Suprapubic skin (tissue), 4 donors: ENCODE results near the gene BORCS5. TPM values are rescaled to one million over a fixed set of nuclear protein-coding genes. Genes with fewer than 3 reads are reported as not detected.
A peak's percentile ranks its signal among the peaks of the same experiment; 100 is the strongest.

Experiments used
- DNase-seq, 2 donors: peaks; one replicate each; pipeline ENCODE4 v3.0.0-alpha.2; 2019; ENCODE audit warnings: low spot score in 2 of 2
- H3K27ac ChIP-seq: fragments of 200-600 bp; sonication (generic); one replicate; pipeline ENCODE4 v1.5.1; 2019
- H3K27me3 ChIP-seq: fragments of 200-600 bp; sonication (generic); one replicate; pipeline ENCODE4 v1.5.1; 2019
- H3K36me3 ChIP-seq: fragments of 200-600 bp; sonication (generic); one replicate; pipeline ENCODE4 v1.5.1; 2019
- H3K4me1 ChIP-seq: fragments of 200-600 bp; sonication (generic); one replicate; pipeline ENCODE4 v1.5.1; 2019
- H3K4me3 ChIP-seq: fragments of 200-600 bp; sonication (generic); one replicate; pipeline ENCODE4 v1.5.1; 2019; ENCODE audit warnings: mild to moderate bottlenecking
- H3K9me3 ChIP-seq: fragments of 200-600 bp; sonication (generic); one replicate; pipeline ENCODE4 v1.5.1; 2019
- CTCF ChIP-seq, 2 donors: fragments of 200-600 bp in 1 of 2; fragments of 450-650 bp in 1 of 2; sonication (generic) in 1 of 2; IDR thresholded peaks; one replicate each; pipeline ENCODE4 v1.5.1; 2016 to 2019; ENCODE audit warnings: antibody characterized with exemption in 2 of 2, mild to moderate bottlenecking in 1 of 2, moderate library complexity in 1 of 2
- EP300 ChIP-seq: sonication (generic); formaldehyde crosslinking; IDR thresholded peaks from one replicate; pipeline ENCODE4 v1.6.1; 2017; ENCODE audit warnings: antibody characterized with exemption
- POLR2A ChIP-seq, 2 donors: fragments of 450-650 bp; IDR thresholded peaks; one replicate each; pipeline ENCODE4 v1.6.1; 2017; ENCODE audit warnings: antibody characterized with exemption in 2 of 2, mild to moderate bottlenecking in 2 of 2, moderate library complexity in 2 of 2
- POLR2AphosphoS5 ChIP-seq, 3 donors: sonication (generic); formaldehyde crosslinking; IDR thresholded peaks; one replicate each; pipeline ENCODE4 v1.6.1; 2017; ENCODE audit warnings: antibody characterized with exemption in 3 of 3
- WGBS: methylation state at CpG from one replicate; pipeline ENCODE4 v1.1.5; 2018; 5-methylcytosine and 5-hydroxymethylcytosine counted together
- total RNA-seq, 4 donors: library from RNA; depleted of rRNA; stranded (reverse); fragments of >200 nt; gene quantifications; one replicate each; pipeline ENCODE4 v1.1.0, GENCODE V29; 2016

BORCS5 gene
- total RNA-seq, 4 donors from 2014 or later, result 11.3 to 51.6 (median 21.0) TPM

GRCh38 chr12:12353807-12354206 lies 3.1 kb upstream of the BORCS5 start:
- Histone ChIP-seq H3K27ac (no peak overlapping the region), H3K9me3 (no peaks in the 10 kb centered on the region), H3K4me3 (no peak overlapping the region), H3K27me3 (no peaks in the 10 kb centered on the region), H3K4me1 (peaks cover 39% of the 10 kb centered on the region), H3K36me3 (no peaks in the 10 kb centered on the region)
- no peak for DNase-seq
- WGBS, result 68% methylated on average over 5 of the region's 5 CpGs
- TF ChIP-seq CTCF (IDR thresholded peaks at IDR 0.05) (no peak), EP300 (no peak), POLR2AphosphoS5 (IDR thresholded peaks at IDR 0.05) (no peak), POLR2A (IDR thresholded peaks at IDR 0.05) (no peak)

- H3K27ac ChIP-seq, result peak overlapping the region; percentile 100
- no peaks in the 10 kb centered on the region for H3K27me3 ChIP-seq
- TF ChIP-seq EP300 (no peak), CTCF (IDR thresholded peaks at IDR 0.05) (no peak), POLR2A (IDR thresholded peaks at IDR 0.05) (no peak), POLR2AphosphoS5 (IDR thresholded peaks at IDR 0.05) (no peak)
- DNase-seq, result no peak
- 32% methylated on average over 5 of the region's 5 CpGs for WGBS
- H3K4me3 ChIP-seq, result peak overlapping the region; percentile 99
- H3K36me3 ChIP-seq, result no peaks in the 10 kb centered on the region
- H3K4me1 ChIP-seq, result peaks cover 19% of the 10 kb centered on the region
- no peaks in the 10 kb centered on the region for H3K9me3 ChIP-seq
Observed at GRCh38 chr12:12356467-12356895, 397 bp upstream of the BORCS5 start.

- H3K27me3 ChIP-seq, result no peaks in the 10 kb centered on the region
- peaks cover 19% of the 10 kb centered on the region for H3K4me1 ChIP-seq
- WGBS, result 17% methylated on average over 10 of the region's 10 CpGs
- no peak for DNase-seq
- H3K36me3 ChIP-seq, result peaks cover 1% of the 10 kb centered on the region
- H3K9me3 ChIP-seq, result no peaks in the 10 kb centered on the region
- peak overlapping the region; percentile 100 for H3K27ac ChIP-seq
- no peak for TF ChIP-seq CTCF (IDR thresholded peaks at IDR 0.05)
- no peak for TF ChIP-seq POLR2AphosphoS5 (IDR thresholded peaks at IDR 0.05)
- no peak for TF ChIP-seq POLR2A (IDR thresholded peaks at IDR 0.05)
- no peak for TF ChIP-seq EP300
- peak overlapping the region; percentile 99 for H3K4me3 ChIP-seq
Observed at GRCh38 chr12:12357719-12358461, 1.0 kb downstream of the BORCS5 start.

- WGBS, result 86% methylated on average over 4 of the region's 4 CpGs
- no peaks in the 10 kb centered on the region for H3K9me3 ChIP-seq
- TF ChIP-seq POLR2AphosphoS5 (IDR thresholded peaks at IDR 0.05) (no peak), EP300 (no peak), POLR2A (IDR thresholded peaks at IDR 0.05) (no peak), CTCF (IDR thresholded peaks at IDR 0.05) (no peak)
Observed at GRCh38 chr12:12358528-12358927, 1.6 kb downstream of the BORCS5 start.

GRCh38 chr12:12364787-12365445 lies 8.0 kb downstream of the BORCS5 start:
- H3K27me3 ChIP-seq, result no peaks in the 10 kb centered on the region
- no peak overlapping the region for H3K27ac ChIP-seq
- TF ChIP-seq CTCF (IDR thresholded peaks at IDR 0.05), result no peak
- no peak for TF ChIP-seq EP300
- TF ChIP-seq POLR2AphosphoS5 (IDR thresholded peaks at IDR 0.05), result no peak
- TF ChIP-seq POLR2A (IDR thresholded peaks at IDR 0.05), result no peak
- H3K4me3 ChIP-seq, result no peak overlapping the region
- no peak for DNase-seq
- H3K9me3 ChIP-seq, result no peaks in the 10 kb centered on the region
- 91% methylated on average over 4 of the region's 4 CpGs for WGBS
- peaks cover 12% of the 10 kb centered on the region for H3K36me3 ChIP-seq
- peaks cover 7% of the 10 kb centered on the region for H3K4me1 ChIP-seq

More at GRCh38 chr12:12358528-12358927, 1.6 kb downstream of the BORCS5 start:
- Histone ChIP-seq H3K4me3 (peak overlapping the region; percentile 99), H3K27ac (no peak overlapping the region), H3K4me1 (peaks cover 19% of the 10 kb centered on the region), H3K36me3 (peaks cover 7% of the 10 kb centered on the region), H3K27me3 (no peaks in the 10 kb centered on the region)
- no peak for DNase-seq
